NB4 (cell line): Measurements from ENCODE around the gene BMP7.

ENCODE experiments used
- DNase-seq: peaks from one replicate; pipeline ENCODE4 v3.0.0; 2010; ENCODE audit warnings: low read depth
- H3K4me3 ChIP-seq: one replicate; pipeline ENCODE4 v1.5.1; 2011; ENCODE audit warnings: mild to moderate bottlenecking, low read depth, low read length, moderate library complexity
- MYC ChIP-seq: IDR thresholded peaks from 2 replicates; pipeline ENCODE4 v1.6.1; 2011; ENCODE audit warnings: low read depth, low read length
- POLR2A ChIP-seq: IDR thresholded peaks from 2 replicates; pipeline ENCODE4 v1.6.1; 2011; ENCODE audit warnings: mild to moderate bottlenecking; ENCODE audit not compliant: insufficient read length; ENCODE audit errors: extremely low read depth
- TF ChIP-seq, protein P1 (sequence below): IDR thresholded peaks from one replicate; pipeline ENCODE4 v1.5.1; 2012; ENCODE audit warnings: low read depth, low read length
- TF ChIP-seq, protein P2 (sequence below): IDR thresholded peaks from 2 replicates; pipeline ENCODE4 v1.6.1; 2011; ENCODE audit warnings: low read depth, low read length

Gene BMP7

DNA sequence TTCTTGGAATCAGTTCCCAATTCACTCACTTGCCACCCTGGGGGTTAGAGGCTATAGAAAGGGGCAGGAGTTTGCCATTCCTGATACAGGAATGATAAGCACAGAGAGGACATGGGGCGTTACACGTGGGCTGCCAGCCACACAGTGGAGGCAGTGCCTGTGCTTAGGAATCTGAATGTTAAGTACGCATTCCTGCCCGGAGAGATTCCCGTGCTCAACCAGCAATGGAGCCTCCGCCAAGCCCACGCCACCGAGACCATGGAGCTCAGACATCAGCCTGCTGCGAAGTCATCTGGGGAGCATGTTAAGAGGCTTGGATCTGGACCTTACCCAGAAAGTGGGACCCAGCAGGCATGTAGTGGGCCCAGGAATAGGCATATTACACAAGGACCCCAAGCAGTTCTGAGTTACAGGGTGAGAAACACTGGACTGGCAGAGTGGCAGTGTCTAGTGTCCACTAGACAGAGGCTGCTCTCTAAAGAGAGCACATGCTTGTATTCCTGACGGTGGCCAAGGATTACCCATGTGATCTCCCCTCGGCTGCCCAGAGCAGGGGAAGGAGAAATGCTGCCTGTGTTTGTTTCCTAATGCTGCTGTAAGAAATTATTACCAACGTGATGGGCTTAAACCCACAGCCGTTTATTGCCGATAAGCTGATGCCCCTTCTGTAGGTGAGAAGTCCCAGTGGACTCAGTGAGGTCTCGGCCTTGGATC lies 138.2 kb downstream of the BMP7 start:
- TF ChIP-seq, protein P1, sequence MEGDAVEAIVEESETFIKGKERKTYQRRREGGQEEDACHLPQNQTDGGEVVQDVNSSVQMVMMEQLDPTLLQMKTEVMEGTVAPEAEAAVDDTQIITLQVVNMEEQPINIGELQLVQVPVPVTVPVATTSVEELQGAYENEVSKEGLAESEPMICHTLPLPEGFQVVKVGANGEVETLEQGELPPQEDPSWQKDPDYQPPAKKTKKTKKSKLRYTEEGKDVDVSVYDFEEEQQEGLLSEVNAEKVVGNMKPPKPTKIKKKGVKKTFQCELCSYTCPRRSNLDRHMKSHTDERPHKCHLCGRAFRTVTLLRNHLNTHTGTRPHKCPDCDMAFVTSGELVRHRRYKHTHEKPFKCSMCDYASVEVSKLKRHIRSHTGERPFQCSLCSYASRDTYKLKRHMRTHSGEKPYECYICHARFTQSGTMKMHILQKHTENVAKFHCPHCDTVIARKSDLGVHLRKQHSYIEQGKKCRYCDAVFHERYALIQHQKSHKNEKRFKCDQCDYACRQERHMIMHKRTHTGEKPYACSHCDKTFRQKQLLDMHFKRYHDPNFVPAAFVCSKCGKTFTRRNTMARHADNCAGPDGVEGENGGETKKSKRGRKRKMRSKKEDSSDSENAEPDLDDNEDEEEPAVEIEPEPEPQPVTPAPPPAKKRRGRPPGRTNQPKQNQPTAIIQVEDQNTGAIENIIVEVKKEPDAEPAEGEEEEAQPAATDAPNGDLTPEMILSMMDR, result no peak
- TF ChIP-seq MYC (no peak), POLR2A (no peak)
- TF ChIP-seq, protein P2, sequence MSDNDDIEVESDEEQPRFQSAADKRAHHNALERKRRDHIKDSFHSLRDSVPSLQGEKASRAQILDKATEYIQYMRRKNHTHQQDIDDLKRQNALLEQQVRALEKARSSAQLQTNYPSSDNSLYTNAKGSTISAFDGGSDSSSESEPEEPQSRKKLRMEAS, result no peak
- DNase-seq, result no peak
- no peak overlapping the region for H3K4me3 ChIP-seq

DNA sequence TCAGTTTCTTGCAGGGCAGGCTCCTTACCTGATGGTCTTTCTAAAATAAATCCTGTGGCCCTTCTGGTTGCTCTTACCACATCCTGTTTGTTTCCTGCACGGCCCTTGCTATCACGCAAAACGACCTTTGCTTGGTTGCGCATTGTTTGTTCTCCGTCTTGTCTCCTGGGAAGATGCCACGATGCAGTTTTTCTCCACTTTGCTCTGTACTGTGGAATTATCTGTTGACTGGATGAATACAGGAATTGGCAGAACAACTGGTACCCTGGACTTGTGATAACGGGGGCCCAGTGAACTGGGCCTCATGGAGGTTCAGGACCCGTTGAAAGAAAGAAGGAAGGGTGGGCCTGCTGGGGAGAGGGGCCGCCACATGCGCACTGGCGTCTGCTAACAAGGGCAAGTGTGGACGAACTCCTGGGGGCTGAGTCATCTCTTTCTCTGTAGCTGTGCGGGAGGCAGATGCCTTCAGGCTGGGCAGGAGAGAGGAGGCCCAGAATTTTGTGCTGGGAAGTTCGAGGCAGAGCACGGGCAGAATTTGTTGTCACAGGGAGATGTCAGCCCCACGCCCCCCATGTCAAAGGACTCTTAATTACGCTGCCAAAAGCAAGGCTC lies 139.9 kb downstream of the BMP7 start:
- TF ChIP-seq, protein P1, result no peak
- TF ChIP-seq POLR2A, result no peak
- TF ChIP-seq, protein P2, result no peak
- no peak for TF ChIP-seq MYC
- no peak overlapping the region for H3K4me3 ChIP-seq
- DNase-seq, result no peak

DNA sequence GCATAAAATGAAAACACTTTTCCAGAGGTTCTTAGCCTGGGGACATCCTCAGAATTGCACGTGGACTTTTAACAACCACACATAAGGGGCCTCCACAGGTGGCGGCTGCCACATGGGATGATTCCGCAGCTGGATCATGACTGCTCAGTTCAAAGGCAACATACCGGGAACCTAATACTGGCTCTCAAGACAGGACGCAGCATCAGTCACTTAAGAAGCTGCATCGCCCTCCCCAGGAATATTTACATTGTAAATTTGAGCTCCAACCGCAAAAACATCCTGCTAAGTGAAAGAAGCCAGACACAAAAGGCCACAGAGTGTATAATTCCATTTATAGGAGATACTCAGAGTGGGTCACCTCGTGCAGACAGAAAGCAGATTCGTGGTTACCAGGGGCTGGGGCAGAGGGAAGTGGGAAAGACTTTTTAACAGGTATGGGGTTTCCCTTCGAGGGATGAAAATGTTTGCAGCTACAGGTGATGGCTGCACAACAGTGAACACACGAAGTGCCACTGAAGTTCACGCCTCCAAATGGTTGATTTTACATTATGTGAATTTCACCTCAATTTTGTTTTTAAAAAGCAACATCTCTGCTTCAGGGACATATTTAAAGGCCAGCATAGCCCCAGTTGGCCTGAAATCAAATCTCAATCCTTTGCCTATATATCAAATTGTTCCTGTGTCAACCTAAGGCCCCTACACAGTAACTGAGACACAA lies 141.5 kb downstream of the BMP7 start:
- no peak for DNase-seq

DNA sequence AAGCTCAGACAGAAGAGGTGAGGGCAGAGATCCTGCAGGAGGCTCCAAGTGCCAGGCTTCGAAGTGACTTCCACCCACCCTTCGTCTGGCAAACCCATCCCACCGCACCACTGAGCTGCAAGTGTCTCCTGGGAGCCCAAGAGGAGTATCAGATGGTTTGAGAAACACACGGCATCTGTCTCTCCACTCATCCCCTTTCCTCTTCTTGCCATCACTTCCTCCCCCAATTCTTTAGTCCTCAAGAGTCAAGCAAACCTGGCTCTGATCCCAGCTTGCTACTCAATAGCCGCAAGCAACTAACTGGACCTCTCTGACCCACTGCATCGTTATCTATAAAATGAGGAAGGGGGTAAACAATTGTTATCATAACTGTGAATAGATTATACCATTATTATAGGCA lies 142.1 kb downstream of the BMP7 start:
- H3K4me3 ChIP-seq, result no peak overlapping the region
- DNase-seq, result no peak
- TF ChIP-seq MYC (no peak), POLR2A (no peak)
- TF ChIP-seq, protein P1, result no peak
- TF ChIP-seq, protein P2, result no peak

More for the DNA sequence above, 141.5 kb downstream of the BMP7 start:
- H3K4me3 ChIP-seq, result no peak overlapping the region
- TF ChIP-seq, protein P2, result no peak
- TF ChIP-seq POLR2A (no peak), MYC (no peak)
- TF ChIP-seq, protein P1, result no peak

DNA sequence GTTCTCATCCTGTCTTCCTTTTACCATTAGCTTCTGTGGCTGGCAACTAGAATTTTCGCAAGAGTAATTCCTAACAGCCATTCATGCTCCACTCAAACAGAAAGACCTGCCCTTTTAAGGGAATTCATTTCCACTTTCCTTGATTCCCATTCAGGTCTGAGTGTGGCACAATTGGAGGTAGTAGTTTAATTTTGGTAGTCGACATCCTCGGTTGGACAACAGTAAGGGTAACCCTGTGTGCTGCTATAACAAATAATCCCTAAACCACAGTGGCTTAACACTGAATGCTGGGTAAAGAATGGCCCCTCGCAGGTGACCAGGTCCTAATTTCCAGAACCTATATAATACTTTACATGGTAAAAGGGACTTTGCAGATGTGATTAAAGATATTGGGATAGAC lies 142.9 kb downstream of the BMP7 start:
- DNase-seq, result no peak
- H3K4me3 ChIP-seq, result no peak overlapping the region
- TF ChIP-seq POLR2A (no peak), MYC (no peak)
- TF ChIP-seq, protein P1, result no peak
- TF ChIP-seq, protein P2, result no peak
